K562 (cell line): ENCODE measurements around the gene NRXN3. TPM values are rescaled to one million over a fixed set of nuclear protein-coding genes. Genes with fewer than 3 reads are reported as not detected.

Experiments
- ATAC-seq: fragments of 200-7000 bp; cut with Tn5 transposase; 3 replicates; pipeline ENCODE4 v1.9.1; 2020; ENCODE audit warnings: moderate library complexity
- BruUV-seq: library from RNA; stranded (reverse); fragments of 400-500 nt; replicated peaks from 2 replicates; lab custom pipeline; 2021; lab: Mats Ljungman, UMichigan
- CTCF ChIA-PET: fragments of 300-600 bp; formaldehyde crosslinking; extraction: SDS; loops from one replicate; lab custom pipeline; 2021; ENCODE audit warnings: low intra/inter-chr PET ratio; lab: Yijun Ruan, JAX
- POLR2A ChIA-PET: fragments of 300-600, 350-650 bp; sonication (Branson Sonifier 250); formaldehyde crosslinking; extraction: SDS; loops from one replicate; lab custom pipeline; 2021; ENCODE audit warnings: antibody characterized with exemption, inconsistent platforms; lab: Yijun Ruan, JAX
- DNase-seq, 4 experiments: peaks; one replicate each; pipeline versions ENCODE4 v3.0.0 to v3.0.0-alpha.2; 2011 to 2018; ENCODE audit warnings: low spot score in 3 of 4, mixed read lengths in 3 of 4; ENCODE audit errors: extremely low read depth in 1 of 4
- FAIRE-seq: peaks from 2 replicates; lab custom pipeline; 2011; peaks lifted over from hg19 to GRCh38; lab: Jason Lieb, UNC
- H2AFZ ChIP-seq: 2 replicates; pipeline ENCODE4 v1.6.0; 2011; ENCODE audit warnings: low read depth, low read length, control low read depth, inconsistent platforms
- H3K27ac ChIP-seq: fragments of 200-600 bp; 3 replicates; pipeline ENCODE4 v1.8.0; 2011; ENCODE audit warnings: low read depth, mild to moderate bottlenecking, control low read depth, inconsistent platforms, low read length, moderate library complexity, mixed read lengths; ENCODE audit errors: extremely low read depth
- H3K27me3 ChIP-seq, 2 experiments: fragments of 300-600 bp in 1 of 2; 2 replicates in 1 of 2; 3 replicates in 1 of 2; pipeline versions ENCODE4 v1.6.0 to v1.8.0; 2011; ENCODE audit warnings: inconsistent platforms in 2 of 2, low read length in 2 of 2, mild to moderate bottlenecking in 1 of 2, mixed read lengths in 1 of 2, moderate library complexity in 1 of 2; ENCODE audit not compliant: control insufficient read depth in 2 of 2, insufficient read depth in 2 of 2
- H3K36me3 ChIP-seq: fragments of 300-600 bp; 3 replicates; pipeline ENCODE4 v1.8.0; 2011; ENCODE audit warnings: mild to moderate bottlenecking, low read length, inconsistent platforms; ENCODE audit not compliant: control insufficient read depth, insufficient read depth
- H3K4me1 ChIP-seq, 2 experiments: fragments of 200-600 bp in 1 of 2; replicated peaks in 1 of 2; 2 replicates in 1 of 2; 3 replicates in 1 of 2; pipeline versions ENCODE4 v1.5.1 to v1.8.0; 2011; ENCODE audit warnings: inconsistent platforms in 2 of 2, low read length in 2 of 2, mild to moderate bottlenecking in 1 of 2, mixed read lengths in 1 of 2, moderate library complexity in 1 of 2; ENCODE audit not compliant: control insufficient read depth in 2 of 2, insufficient read depth in 2 of 2
- H3K4me2 ChIP-seq: 2 replicates; pipeline ENCODE4 v1.6.1; 2011; ENCODE audit warnings: low read length, control low read depth, inconsistent platforms, mixed read lengths; ENCODE audit not compliant: insufficient read depth
- H3K4me3 ChIP-seq: fragments of 200-600 bp; sonication (generic), shearing (Covaris generic); 2 replicates; pipeline ENCODE4 v1.5.1; 2016; ENCODE audit warnings: control low read depth, inconsistent platforms
- H3K79me2 ChIP-seq: fragments of 200-600 bp; 3 replicates; pipeline ENCODE4 v1.8.0; 2011; ENCODE audit warnings: low read length, inconsistent platforms; ENCODE audit not compliant: control insufficient read depth, insufficient read depth
- H3K9ac ChIP-seq, 2 experiments: 2 replicates each; pipeline versions ENCODE4 v1.6.0 to v1.6.1; 2011; ENCODE audit warnings: low read depth in 2 of 2, low read length in 2 of 2, control low read depth in 1 of 2, inconsistent platforms in 1 of 2, mild to moderate bottlenecking in 1 of 2, mixed read lengths in 1 of 2; ENCODE audit not compliant: insufficient read depth in 1 of 2
- H3K9me1 ChIP-seq: one replicate; pipeline ENCODE4 v1.6.0; 2011; ENCODE audit warnings: inconsistent platforms, mild to moderate bottlenecking, low read length, moderate library complexity; ENCODE audit not compliant: control insufficient read depth, insufficient read depth
- H3K9me3 ChIP-seq: replicated peaks from 2 replicates; pipeline ENCODE4 v1.5.1; 2011; ENCODE audit warnings: low read depth, low read length, inconsistent platforms; ENCODE audit not compliant: control insufficient read depth, insufficient read depth
- H4K20me1 ChIP-seq: replicated peaks from 2 replicates; pipeline ENCODE4 v1.6.1; 2011; ENCODE audit warnings: low read length, inconsistent platforms, mixed read lengths; ENCODE audit not compliant: control insufficient read depth, insufficient read depth
- CBFB ChIP-seq: sonication (generic); formaldehyde crosslinking; IDR thresholded peaks from 2 replicates; pipeline ENCODE4 v1.4.0; 2020; ENCODE audit warnings: mild to moderate bottlenecking, missing genetic modification reagents
- CBX3 ChIP-seq, 2 experiments: IDR thresholded peaks; 1 replicate in 1 of 2; 2 replicates in 1 of 2; pipeline ENCODE4 v1.6.1; 2012; ENCODE audit warnings: inconsistent platforms in 2 of 2, low read length in 2 of 2, borderline replicate concordance in 1 of 2, control low read depth in 1 of 2
- KLF16 ChIP-seq: IDR thresholded peaks from 2 replicates; pipeline ENCODE4 v1.6.1; 2016; ENCODE audit warnings: antibody characterized with exemption
- SIN3A ChIP-seq, 2 experiments: fragments of 150-350 bp in 1 of 2; IDR thresholded peaks; 2 replicates each; pipeline ENCODE4 v1.6.1; 2011 to 2016; ENCODE audit warnings: borderline replicate concordance in 2 of 2, low read depth in 2 of 2, low read length in 2 of 2, mild to moderate bottlenecking in 2 of 2, moderate library complexity in 2 of 2; ENCODE audit not compliant: control insufficient read depth in 1 of 2
- TAF7 ChIP-seq: fragments of 450-650 bp; IDR thresholded peaks from 2 replicates; pipeline ENCODE4 v1.6.1; 2016; ENCODE audit warnings: missing genetic modification characterization, missing compliant biosample characterization
- WGBS: fragments of 100-300 bp; shearing (Covaris generic); methylation state at CpG from one replicate; pipeline ENCODE4 v1.1.6; 2016; ENCODE audit warnings: low coverage, mixed read lengths; ENCODE audit not compliant: insufficient coverage; ENCODE audit errors: missing lambda C conversion rate; 5-methylcytosine and 5-hydroxymethylcytosine counted together
- in situ Hi-C: fragments of 300-500 bp; cut with MboI; formaldehyde crosslinking; loops from 4 replicates; pipeline ENCODE4 v1.15.0; 2018; ENCODE audit warnings: inconsistent platforms, mixed read lengths
- intact Hi-C: fragments of 100-400 bp; cut with micrococcal nuclease; formaldehyde crosslinking; loops from 2 replicates; pipeline ENCODE4 v1.14.2; 2022
- polyA plus RNA-seq, 8 experiments: library from polyadenylated mRNA; depleted of rRNA in 4 of 8; stranded (reverse) in 5 of 8; unstranded in 3 of 8; fragments of >200 nt; fragmentation: Nextera tagmentation in 2 of 8; fragmentation: Illumina TruSeq in 1 of 8; extraction: Ambion mirVana in 2 of 8; extraction: Trizol in 1 of 8; gene quantifications; 2 replicates each; pipeline versions ENCODE4 v1.2.1 to v1.2.3, GENCODE V29; 2011 to 2014; ENCODE audit warnings: inconsistent platforms in 1 of 8, missing spikeins in 1 of 8
- total RNA-seq, 7 experiments: library from RNA; depleted of rRNA in 6 of 7; stranded (reverse); fragments of >200 nt in 6 of 7; fragmentation: Illumina TruSeq in 2 of 7; extraction: Trizol in 2 of 7; gene quantifications; 2 replicates each; pipeline versions ENCODE4 v1.2.1 to v1.2.3, GENCODE V29; 2011 to 2021; ENCODE audit warnings: low replicate concordance in 1 of 7
- TF ChIP-seq, protein P1 (sequence below): fragments of 450-650 bp; conservative IDR thresholded peaks from 2 replicates; pipeline ENCODE4 v1.6.1; 2016; ENCODE audit warnings: missing genetic modification characterization, low read depth, mild to moderate bottlenecking, missing compliant biosample characterization, moderate library complexity

Gene NRXN3
- total and polyA plus RNA-seq, 9 of the 15 experiments (the other 6 are each of a cell fraction or from before 2014, with no cell fraction given) = 0.09 TPM; not detected in 8

DNA sequence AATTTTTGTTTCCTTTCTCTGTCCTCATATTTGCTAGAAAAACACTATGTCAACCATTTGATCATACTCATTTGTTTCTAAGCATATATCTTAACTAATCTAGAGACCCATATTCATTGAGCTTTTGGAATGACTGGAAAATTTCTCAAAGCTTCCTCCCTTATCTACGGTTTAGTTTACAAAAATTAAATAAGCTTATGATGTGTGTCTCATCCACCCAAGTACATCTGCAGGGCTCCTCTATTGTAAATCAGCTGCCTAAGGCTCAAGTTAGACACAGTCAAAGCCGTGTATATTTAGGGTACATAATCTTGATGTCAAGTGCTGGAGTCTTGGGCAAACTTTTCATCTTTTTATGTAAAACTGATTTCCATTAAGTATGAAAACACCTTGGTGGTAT is 1670.7 kb downstream of the NRXN3 start (continued):
- TF ChIP-seq TAF7 (tag) (no peak), SIN3A (IDR thresholded peaks at IDR 0.05; ENCODE audit: borderline replicate concordance in 2 of 2, control insufficient read depth in 1 of 2, low read depth in 2 of 2, low read length in 2 of 2) (no peak), CBX3 (IDR thresholded peaks at IDR 0.05; ENCODE audit: borderline replicate concordance in 1 of 2, low read length in 2 of 2) (no peak), CBFB (no peak), KLF16 (no peak)

DNA sequence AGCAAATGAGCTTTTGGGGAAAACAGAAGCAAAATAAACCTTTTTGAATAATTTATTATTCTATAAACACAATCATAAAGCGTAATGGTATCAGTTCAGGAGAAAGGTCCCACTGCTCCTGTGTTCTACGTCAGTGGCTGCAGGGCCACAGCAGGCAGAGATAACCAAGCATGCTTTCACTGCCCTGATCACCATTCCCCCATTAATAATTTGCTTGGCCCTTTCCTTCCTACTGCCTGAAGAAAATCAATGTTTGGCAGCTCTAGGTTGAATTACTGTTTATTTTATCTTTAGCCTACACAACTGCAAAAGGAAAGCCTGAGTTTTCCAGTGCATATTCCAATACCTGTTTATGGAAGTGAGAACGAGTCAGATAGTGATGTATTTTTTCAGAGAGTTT is 1671.3 kb downstream of the NRXN3 start:
- DNase-seq (no peak), FAIRE-seq (no peak), ATAC-seq (no peak)
- WGBS = 0% methylated on average over 3 of the region's 3 CpGs
- in situ Hi-C loops (no loop called here), intact Hi-C loops (no loop called here)
- no peak overlapping the region for H3K27ac ChIP-seq
- no peak overlapping the region for H3K4me2 ChIP-seq
- POLR2A ChIA-PET = no interaction called here
- CTCF ChIA-PET = no interaction called here
- BruUV-seq = no TSS peak
- no peaks in the 10 kb centered on the region for H3K9me1 ChIP-seq
- no peaks in the 10 kb centered on the region for H3K4me1 ChIP-seq
- no peaks in the 10 kb centered on the region for H3K79me2 ChIP-seq
- H3K36me3 ChIP-seq = no peaks in the 10 kb centered on the region
- H4K20me1 ChIP-seq = no peaks in the 10 kb centered on the region
- no peak overlapping the region for H3K4me3 ChIP-seq
- no peaks in the 10 kb centered on the region for H3K9me3 ChIP-seq
- no peak overlapping the region for H2AFZ ChIP-seq
- H3K9ac ChIP-seq = no peak overlapping the region
- no peaks in the 10 kb centered on the region for H3K27me3 ChIP-seq
- TF ChIP-seq, protein P1, sequence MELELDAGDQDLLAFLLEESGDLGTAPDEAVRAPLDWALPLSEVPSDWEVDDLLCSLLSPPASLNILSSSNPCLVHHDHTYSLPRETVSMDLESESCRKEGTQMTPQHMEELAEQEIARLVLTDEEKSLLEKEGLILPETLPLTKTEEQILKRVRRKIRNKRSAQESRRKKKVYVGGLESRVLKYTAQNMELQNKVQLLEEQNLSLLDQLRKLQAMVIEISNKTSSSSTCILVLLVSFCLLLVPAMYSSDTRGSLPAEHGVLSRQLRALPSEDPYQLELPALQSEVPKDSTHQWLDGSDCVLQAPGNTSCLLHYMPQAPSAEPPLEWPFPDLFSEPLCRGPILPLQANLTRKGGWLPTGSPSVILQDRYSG (tag) = no peak
- TF ChIP-seq, all 486 proteins: peak for 0
